NCI-H1048 (cell line): ENCODE data around the gene MAZ.

ENCODE experiments used
- DNase-seq: peaks from one replicate; lab custom pipeline; 2025; lab: John Stamatoyannopoulos, UW

MAZ gene

DNA sequence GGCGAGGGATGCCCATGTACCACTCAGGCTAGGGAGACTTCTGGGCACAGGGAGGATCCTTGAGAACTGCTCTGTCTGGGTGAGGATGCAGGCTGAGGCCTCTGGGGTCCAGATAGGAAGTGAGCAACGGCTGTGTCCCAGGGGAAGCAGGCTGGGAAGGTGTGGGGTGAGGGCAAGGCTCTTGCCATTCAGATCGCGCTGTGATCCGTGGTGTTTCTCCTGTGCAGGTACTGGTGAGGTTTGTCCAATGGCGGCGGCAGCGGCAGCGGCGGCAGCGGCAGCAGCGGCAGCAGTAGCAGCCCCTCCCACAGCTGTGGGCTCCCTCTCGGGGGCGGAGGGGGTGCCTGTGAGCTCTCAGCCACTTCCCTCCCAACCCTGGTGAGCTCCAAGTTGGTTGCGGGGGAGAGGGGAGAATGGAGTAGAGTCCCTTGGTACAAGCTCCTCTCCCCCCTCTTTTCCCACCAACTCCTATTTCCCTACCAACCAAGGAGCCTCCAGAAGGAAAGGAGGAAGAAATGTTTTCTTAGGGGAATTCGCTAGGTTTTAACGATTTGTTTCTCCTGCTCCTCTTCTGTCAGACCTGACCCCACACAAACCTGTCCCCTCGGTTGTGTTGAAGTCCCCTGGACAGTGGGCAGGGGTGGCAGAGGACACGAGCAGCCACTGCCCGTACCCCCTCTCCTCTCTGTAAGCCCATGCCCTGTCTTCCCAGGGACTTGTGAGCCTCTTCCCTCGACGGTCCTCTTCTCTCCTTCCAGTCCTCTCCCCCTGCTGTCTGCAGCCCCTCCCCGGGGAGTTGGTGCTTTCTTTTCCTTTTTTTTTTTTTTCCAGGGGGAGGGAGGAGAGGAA lies 3.7 kb downstream of the MAZ start:
- DNase-seq, result no peak

DNA sequence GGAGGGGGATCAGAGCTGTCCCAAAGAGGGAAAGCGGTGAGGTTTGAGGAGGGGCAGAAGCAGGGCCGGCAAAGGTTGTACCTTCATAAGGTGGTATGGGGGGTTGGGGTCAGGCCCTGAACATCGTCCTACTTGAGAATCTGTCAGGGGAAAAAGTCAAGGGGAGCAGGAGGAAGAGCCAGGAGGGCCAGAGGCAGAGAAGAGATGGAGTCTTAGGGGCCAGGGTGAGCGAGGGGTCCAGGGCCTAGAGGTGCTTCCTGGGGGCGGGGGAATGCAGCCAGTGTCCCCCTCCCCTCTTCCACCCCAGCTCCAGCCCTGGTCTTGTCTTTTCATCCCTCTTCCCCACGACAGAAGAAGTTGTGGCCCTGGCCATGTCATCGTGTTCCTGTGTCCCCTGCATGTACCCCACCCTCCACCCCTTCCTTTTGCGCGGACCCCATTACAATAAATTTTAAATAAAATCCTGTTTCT lies 4.4 kb downstream of the MAZ start:
- no peak for DNase-seq

DNA sequence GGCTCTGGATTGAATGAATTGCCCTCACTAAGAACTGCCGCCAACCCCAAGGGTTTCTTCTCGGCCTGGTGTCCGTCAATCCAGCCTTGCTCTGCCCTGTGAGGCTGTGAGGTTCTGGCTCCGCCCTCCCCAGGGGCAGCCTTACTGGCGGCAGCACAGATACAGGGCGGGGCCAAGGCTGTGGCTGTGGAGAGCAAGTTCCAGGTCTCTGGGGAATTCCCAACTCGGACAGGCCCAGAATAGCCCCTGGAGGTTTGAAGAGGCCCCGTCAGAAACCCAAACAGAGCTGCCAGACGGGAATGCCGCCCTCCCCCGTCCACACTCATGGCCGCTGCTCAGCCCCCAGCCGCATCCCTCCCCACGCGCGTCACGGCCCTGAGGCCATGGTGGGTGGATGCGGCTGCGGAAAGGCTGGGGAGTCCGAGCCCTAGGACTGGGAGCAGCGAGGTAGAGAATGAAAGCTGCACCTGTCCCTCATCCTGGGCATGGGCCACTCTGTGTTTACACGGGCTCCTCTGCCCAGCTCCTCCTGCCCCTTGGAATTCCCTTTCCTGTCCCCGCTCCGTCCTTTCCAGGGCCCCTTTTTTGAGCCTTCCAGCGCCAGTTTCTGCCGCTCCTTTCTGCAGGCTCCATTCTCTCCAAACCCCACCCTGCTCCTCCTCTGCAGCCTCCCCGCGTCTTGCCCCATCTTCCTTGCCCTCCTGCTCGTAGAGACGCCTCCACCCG lies 5.0 kb downstream of the MAZ start:
- DNase-seq, result peak; percentile 48

DNA sequence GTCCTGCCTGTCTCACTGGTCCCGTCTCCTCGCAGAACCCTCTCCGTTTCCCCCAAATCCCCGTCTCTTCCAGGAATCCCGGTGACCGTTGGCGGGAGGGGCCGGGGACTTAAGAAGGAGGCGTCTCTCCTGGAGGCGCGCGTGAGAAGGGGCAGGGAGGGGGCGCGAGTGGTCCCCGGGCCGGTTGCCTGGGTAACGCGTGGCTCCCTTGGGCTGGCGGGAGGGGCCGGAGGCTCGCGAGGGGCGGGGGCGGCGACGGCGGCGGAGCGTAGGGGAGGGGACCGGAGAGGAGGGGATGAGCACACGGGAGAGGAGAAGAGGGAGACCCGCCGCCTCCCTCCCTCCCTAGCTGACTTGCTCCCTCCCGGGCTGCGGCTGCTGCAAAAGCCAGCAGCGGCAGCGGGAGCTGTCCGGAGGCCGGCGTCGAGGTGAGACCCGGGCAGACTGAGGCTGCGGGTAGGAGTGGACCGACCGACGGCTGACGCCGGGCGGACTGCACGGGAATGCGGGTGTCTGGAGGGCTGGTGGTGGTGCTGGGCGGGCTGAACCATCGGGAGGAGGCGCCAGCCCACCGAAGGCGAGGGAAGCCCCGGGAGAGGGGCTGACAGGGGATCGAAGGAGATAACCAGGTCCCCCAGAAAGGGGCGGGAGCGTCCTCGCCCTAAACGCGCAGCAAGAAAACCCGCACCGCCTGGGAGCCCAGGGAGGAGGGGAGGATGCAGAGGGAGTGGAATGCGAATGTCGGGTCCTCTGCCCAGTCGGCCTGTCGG lies 5.8 kb downstream of the MAZ start, which contains the start of gene PRRT2:
Gene PRRT2 (plus strand): TSS at position 298 of the 770 bp plus-strand sequence. CDS start 862 bp downstream, outside the sequence.
- no peak for DNase-seq

DNA sequence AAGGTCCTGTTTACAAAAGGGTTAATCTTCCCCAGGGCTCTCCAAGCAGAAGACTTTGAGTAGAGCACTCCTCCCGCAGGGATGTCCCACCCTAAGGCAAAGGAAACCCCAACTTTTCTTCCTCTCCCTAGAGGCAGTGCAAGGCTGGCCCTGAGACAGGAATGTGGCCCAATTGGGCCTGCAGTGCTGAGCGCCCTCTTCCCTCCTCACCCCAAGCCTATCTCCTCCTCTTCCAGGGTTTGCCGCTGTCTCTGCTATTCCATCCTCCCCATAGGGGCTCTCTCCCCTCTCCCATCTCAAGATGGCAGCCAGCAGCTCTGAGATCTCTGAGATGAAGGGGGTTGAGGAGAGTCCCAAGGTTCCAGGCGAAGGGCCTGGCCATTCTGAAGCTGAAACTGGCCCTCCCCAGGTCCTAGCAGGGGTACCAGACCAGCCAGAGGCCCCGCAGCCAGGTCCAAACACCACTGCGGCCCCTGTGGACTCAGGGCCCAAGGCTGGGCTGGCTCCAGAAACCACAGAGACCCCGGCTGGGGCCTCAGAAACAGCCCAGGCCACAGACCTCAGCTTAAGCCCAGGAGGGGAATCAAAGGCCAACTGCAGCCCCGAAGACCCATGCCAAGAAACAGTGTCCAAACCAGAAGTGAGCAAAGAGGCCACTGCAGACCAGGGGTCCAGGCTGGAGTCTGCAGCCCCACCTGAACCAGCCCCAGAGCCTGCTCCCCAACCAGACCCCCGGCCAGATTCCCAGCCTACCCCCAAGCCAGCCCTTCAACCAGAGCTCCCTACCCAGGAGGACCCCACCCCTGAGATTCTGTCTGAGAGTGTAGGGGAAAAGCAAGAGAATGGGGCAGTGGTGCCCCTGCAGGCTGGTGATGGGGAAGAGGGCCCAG lies 6.7 kb downstream of the MAZ start:
- DNase-seq, result no peak

DNA sequence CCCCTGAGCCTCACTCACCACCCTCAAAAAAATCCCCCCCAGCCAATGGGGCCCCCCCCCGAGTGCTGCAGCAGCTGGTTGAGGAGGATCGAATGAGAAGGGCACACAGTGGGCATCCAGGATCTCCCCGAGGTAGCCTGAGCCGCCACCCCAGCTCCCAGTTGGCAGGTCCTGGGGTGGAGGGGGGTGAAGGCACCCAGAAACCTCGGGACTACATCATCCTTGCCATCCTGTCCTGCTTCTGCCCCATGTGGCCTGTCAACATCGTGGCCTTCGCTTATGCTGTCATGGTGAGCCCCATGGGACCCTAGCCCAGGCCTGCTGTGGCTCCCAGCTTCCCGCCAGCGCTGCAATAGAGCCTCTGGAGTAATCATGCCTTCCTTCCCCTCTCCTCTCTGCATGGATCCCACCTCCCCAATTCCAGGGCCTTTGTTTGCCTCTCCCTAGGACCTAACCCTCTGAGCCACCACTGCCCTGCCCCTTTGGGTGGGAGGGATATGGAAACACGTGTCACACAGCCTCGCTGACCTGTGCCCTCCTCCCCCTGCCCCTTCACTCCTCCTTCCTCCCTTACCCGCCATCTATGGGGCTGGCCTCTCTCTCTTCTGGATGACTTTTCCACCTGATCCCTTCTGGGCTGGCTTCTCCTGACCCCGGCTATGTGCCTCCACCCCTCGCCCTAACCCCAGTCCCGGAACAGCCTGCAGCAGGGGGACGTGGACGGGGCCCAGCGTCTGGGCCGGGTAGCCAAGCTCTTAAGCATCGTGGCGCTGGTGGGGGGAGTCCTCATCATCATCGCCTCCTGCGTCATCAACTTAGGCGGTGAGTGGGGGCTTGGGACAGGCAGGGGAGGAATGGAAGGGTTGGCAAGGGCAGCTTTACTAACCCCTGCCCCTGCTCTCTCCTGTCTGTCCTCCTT lies 7.6 kb downstream of the MAZ start:
- no peak for DNase-seq

DNA sequence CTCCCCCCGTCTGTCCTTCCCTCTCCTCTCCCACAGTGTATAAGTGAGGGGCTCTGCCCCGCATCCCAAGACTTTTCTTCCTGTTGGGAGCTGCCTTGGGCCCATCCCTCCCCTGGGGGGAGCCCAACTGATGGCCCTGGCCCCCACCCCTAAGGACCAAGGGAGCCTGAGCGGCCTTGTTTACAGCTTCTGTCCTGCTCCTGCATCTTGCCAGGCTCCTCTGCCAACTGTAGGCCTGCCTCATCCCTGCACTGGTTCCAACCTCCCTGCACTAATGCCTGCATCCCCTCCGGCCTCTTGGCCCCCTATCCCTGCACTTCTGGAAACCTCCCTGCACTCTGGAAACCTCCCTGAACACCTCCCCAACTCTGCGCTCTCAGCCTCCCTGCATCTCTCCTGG lies 8.3 kb downstream of the MAZ start:
- DNase-seq, result no peak

GRCh38 chr16:29815032-29815721 lies 8.8 kb downstream of the MAZ start:
- DNase-seq, result no peak

- DNase-seq, result peak; percentile 90
Observed at GRCh38 chr16:29815793-29816693, 9.7 kb downstream of the MAZ start, which contains the start of gene PAGR1. TSS of gene PAGR1 (plus strand) at chr16:29816152. CDS start at chr16:29816526, 374 bp downstream.

DNA sequence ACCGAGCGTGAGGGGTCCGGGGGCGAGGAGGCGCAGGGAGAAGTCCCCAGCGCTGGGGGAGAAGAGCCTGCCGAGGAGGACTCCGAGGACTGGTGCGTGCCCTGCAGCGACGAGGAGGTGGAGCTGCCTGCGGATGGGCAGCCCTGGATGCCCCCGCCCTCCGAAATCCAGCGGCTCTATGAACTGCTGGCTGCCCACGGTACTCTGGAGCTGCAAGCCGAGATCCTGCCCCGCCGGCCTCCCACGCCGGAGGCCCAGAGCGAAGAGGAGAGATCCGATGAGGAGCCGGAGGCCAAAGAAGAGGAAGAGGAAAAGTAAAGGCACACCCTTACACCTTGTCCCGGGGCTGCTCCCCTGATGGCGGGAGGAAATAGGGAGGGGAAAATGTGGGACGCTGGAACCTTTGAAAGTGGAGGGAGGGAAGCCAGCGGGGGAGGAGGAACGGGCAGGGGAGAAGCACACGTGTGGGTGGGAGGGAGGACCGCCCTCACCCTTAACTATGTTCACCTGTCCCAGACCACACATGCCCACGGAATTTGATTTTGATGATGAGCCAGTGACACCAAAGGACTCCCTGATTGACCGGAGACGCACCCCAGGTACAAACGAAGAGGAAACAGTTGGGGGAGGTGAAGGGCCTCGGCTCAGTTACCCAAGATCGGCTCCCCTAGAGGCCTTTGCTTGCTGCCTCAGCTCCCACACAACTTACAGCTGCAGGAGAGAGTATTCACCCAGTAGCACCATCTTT lies 10.5 kb downstream of the MAZ start:
- DNase-seq, result no peak

DNA sequence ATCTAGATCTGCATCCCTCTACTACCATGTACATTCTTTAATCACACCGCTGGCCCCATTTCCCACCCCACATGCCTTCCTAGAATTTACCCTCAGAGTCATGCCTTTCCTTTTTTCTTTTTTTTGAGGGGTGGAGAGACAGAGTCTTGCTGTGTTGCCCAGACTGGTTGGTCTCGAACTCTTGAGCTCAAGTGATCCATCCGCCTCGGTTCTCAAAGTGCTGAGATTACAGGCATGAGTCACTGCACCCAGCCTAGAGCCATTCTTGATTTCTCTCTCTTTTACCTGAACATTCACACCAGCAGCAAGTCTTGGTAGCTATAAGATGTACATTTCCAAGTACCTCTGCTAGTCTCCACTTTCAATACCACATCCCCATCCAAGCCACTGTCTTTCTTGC lies 11.8 kb downstream of the MAZ start:
- no peak for DNase-seq

- DNase-seq, result no peak
Observed at GRCh38 chr16:29819506-29819905, 13.2 kb downstream of the MAZ start.

GRCh38 chr16:29820271-29820701 lies 14.0 kb downstream of the MAZ start, which contains the start of gene MVP:
TSS of gene MVP (plus strand) at chr16:29820462. CDS start at chr16:29830550, 10,088 bp downstream.
- DNase-seq, result no peak

DNA sequence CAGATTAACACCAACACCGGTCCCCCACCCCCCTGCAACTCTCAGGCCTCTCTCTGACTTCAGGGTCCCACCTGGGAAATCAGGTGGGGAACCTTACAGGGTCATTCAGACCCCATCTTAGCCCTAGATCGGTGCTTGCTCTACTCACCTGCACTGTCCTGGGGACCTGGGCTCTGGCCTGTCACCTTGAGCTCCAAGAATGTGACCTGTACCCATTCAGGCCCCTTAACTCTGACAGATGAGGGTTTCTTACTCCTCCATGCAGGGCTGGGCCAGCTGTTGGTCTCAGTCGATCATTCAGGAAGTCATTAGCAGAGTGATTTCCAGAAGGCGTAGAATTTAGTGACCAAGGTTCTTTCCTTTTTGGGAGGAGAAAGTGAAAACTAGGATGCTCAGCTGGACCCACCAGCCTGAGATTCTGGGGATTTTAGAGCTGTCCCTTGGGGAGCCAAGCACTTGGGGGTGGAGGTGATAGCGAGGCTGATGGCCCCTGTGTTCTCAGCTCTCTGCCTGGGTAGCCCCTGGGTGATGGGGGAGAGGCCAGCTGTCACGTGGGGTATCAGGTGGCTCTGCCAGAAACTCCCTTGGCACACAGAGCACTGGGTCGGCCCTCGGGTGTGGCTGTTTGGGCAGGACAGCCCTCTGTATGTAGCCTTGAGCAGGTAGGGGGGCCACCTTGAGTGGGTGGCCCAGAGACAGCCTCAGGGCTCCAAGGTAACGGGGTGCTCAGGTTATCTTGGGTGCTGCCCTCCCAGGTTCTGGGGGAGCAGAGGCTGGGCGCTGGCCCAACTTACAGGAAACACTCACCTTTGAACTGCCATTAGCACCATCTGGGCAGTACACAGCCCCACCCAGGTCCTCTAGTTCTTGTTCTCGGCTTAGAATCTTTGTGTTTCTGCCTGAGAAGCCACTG lies 14.7 kb downstream of the MAZ start:
- no peak for DNase-seq

GRCh38 chr16:29821643-29822115 lies 15.3 kb downstream of the MAZ start:
- no peak for DNase-seq

DNA sequence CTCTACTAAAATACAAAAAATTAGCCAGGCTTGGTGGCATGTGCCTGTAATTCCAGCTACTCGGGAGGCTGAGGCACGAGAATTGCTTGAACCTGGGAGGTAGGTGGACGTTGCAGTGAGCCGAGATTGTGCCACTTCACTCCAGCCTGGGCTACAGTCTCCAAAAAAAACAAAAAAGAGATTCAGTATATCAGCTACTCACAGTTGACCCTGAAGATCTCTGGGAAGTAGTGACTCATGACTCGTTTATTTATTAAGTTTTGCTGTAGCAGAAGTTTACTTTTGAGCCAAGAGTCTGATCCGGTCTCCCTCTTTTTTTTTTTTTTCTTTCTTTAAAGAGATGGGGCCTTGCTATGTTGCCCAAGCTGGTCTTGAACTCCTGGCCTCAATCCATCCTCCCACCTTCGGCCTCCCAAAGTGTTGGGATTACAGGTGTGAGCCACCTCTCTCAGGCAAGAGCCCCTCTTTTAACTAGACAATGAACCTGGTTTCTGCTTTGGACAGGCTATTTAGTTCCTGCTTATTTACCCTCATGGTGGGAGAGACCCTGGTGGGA lies 18.3 kb downstream of the MAZ start:
- DNase-seq, result no peak
